Panc1 (cell line): ENCODE data around the gene PDZRN4. TPM values are rescaled to one million over a fixed set of nuclear protein-coding genes. Genes with fewer than 3 reads are reported as not detected.

Experiments used
- ATAC-seq: fragments of 200-7000 bp; cut with Tn5 transposase; 2 replicates; pipeline ENCODE4 v1.9.1; 2020; ENCODE audit warnings: mild to moderate bottlenecking, moderate library complexity
- BruUV-seq: library from RNA; stranded (reverse); fragments of 400-500 nt; replicated peaks from 2 replicates; lab custom pipeline; 2021; lab: Mats Ljungman, UMichigan
- CTCF ChIA-PET: fragments of 300-600 bp; sonication (Branson Sonifier 250); formaldehyde crosslinking; loops from one replicate; lab custom pipeline; 2022; ENCODE audit warnings: antibody characterized with exemption; lab: Charles Lee
- POLR2A ChIA-PET: fragments of 300-600 bp; sonication (Branson Sonifier 250); formaldehyde crosslinking; loops from one replicate; lab custom pipeline; 2022; ENCODE audit warnings: antibody characterized with exemption; lab: Charles Lee
- DNase-seq: peaks from one replicate; pipeline ENCODE4 v3.0.0-alpha.2; 2010; ENCODE audit warnings: low read depth, low spot score
- H3K27ac ChIP-seq: 2 replicates; pipeline ENCODE4 v1.5.1; 2011; ENCODE audit warnings: mild to moderate bottlenecking, low read length, inconsistent platforms
- H3K27me3 ChIP-seq: fragments of 200-500 bp; sonication (Bioruptor generic); 2 replicates; pipeline ENCODE4 v1.6.0; 2014; ENCODE audit warnings: low read length, inconsistent platforms; ENCODE audit not compliant: control insufficient read depth, insufficient read depth
- H3K36me3 ChIP-seq: fragments of 200-500 bp; sonication (Bioruptor generic); 2 replicates; pipeline ENCODE4 v1.5.1; 2014; ENCODE audit warnings: inconsistent platforms, mild to moderate bottlenecking, low read length, moderate library complexity; ENCODE audit not compliant: control insufficient read depth, insufficient read depth
- H3K4me1 ChIP-seq: 2 replicates; pipeline ENCODE4 v1.5.1; 2011; ENCODE audit warnings: inconsistent platforms, mild to moderate bottlenecking, low read length, moderate library complexity; ENCODE audit not compliant: control insufficient read depth, insufficient read depth
- H3K4me3 ChIP-seq, 2 experiments: 2 replicates each; pipeline ENCODE4 v1.5.1; 2011 to 2012; ENCODE audit warnings: low read depth in 2 of 2, low read length in 2 of 2, mild to moderate bottlenecking in 2 of 2, inconsistent platforms in 1 of 2, moderate library complexity in 1 of 2
- H3K9me3 ChIP-seq: fragments of 200-500 bp; sonication (Bioruptor generic); 2 replicates; pipeline ENCODE4 v1.5.1; 2014; ENCODE audit warnings: low read depth, mild to moderate bottlenecking, inconsistent platforms, low read length, moderate library complexity; ENCODE audit not compliant: control insufficient read depth, insufficient read depth
- CTCF ChIP-seq: fragments of 450-650 bp; IDR thresholded peaks from 2 replicates; pipeline ENCODE4 v1.5.1; 2017; ENCODE audit warnings: mild to moderate bottlenecking
- POLR2AphosphoS5 ChIP-seq: IDR thresholded peaks from 2 replicates; pipeline ENCODE4 v1.6.1; 2012; ENCODE audit warnings: mild to moderate bottlenecking, low read depth, low read length, moderate library complexity
- REST ChIP-seq, 2 experiments: IDR thresholded peaks; 2 replicates each; pipeline ENCODE4 v1.6.1; 2011 to 2012; ENCODE audit warnings: low read depth in 2 of 2, control low read depth in 1 of 2, low read length in 1 of 2, mild to moderate bottlenecking in 1 of 2, moderate library complexity in 1 of 2; ENCODE audit not compliant: insufficient read depth in 1 of 2
- SIN3A ChIP-seq: IDR thresholded peaks from 2 replicates; pipeline ENCODE4 v1.6.1; 2012; ENCODE audit warnings: low read depth, mild to moderate bottlenecking, low read length, moderate library complexity, borderline replicate concordance; ENCODE audit not compliant: insufficient read depth
- TCF7L2 ChIP-seq: IDR thresholded peaks from 2 replicates; pipeline ENCODE4 v1.6.1; 2011; ENCODE audit warnings: mild to moderate bottlenecking, low read depth, low read length, inconsistent platforms
- in situ Hi-C: cut with HindIII; loops from 2 replicates; pipeline ENCODE4 v1.10.0; 2016; ENCODE audit warnings: low sequenced_read_pairs, low pct_unique_long_range_greater_than_20kb
- intact Hi-C: fragments of 100-400 bp; cut with micrococcal nuclease; formaldehyde crosslinking; loops from one replicate; pipeline ENCODE4 v1.10.0; 2022; ENCODE audit not compliant: unreplicated experiment
- total RNA-seq: library from RNA; stranded (reverse); gene quantifications from one replicate; pipeline ENCODE4 v1.2.1, GENCODE V29; 2021; ENCODE audit not compliant: unreplicated experiment

The PDZRN4 gene
- total RNA-seq, 1 experiment from 2014 or later = not detected

- H3K4me1 ChIP-seq = no peaks in the 10 kb centered on the region
- no peak overlapping the region for H3K27ac ChIP-seq
- no peak for DNase-seq
- TF ChIP-seq SIN3A (no peak), TCF7L2 (no peak), POLR2AphosphoS5 (no peak), REST (IDR thresholded peaks at IDR 0.05; ENCODE audit: insufficient read depth in 1 of 2, low read depth in 2 of 2, low read length in 1 of 2) (no peak), CTCF (no peak)
- H3K4me3 ChIP-seq = no peak overlapping the region
- no peak for ATAC-seq
- H3K9me3 ChIP-seq = no peaks in the 10 kb centered on the region
- ChIA-PET CTCF (no interaction called here), POLR2A (no interaction called here)
- no TSS peak for BruUV-seq
- intact Hi-C loops (no loop called here), in situ Hi-C loops (no loop called here)
- H3K27me3 ChIP-seq = no peaks in the 10 kb centered on the region
- no peaks in the 10 kb centered on the region for H3K36me3 ChIP-seq
Measured at GRCh38 chr12:41515953-41516352, 327.8 kb downstream of the PDZRN4 start.

GRCh38 chr12:41520869-41521268 lies 332.7 kb downstream of the PDZRN4 start:
- TF ChIP-seq TCF7L2 (no peak), CTCF (no peak), POLR2AphosphoS5 (no peak), SIN3A (no peak), REST (IDR thresholded peaks at IDR 0.05; ENCODE audit: insufficient read depth in 1 of 2, low read depth in 2 of 2, low read length in 1 of 2) (no peak)
- H3K4me3 ChIP-seq = no peak overlapping the region
- H3K9me3 ChIP-seq = no peaks in the 10 kb centered on the region
- H3K27me3 ChIP-seq = no peaks in the 10 kb centered on the region
- DNase-seq (no peak), ATAC-seq (no peak)
- H3K4me1 ChIP-seq = no peaks in the 10 kb centered on the region
- in situ Hi-C loops = no loop called here
- BruUV-seq = no TSS peak
- H3K27ac ChIP-seq = no peak overlapping the region
- ChIA-PET POLR2A (no interaction called here), CTCF (no interaction called here)
- intact Hi-C loops = no loop called here
- H3K36me3 ChIP-seq = no peaks in the 10 kb centered on the region
